Ramos (cell line): ENCODE measurements around the gene ATP2A2.

Source experiments
- in situ Hi-C: fragments of 300-500 bp; cut with MboI; formaldehyde crosslinking; loops from one replicate; pipeline ENCODE4 v1.14.3; 2022; ENCODE audit warnings: low sequenced_read_pairs; ENCODE audit not compliant: unreplicated experiment

The ATP2A2 gene

DNA sequence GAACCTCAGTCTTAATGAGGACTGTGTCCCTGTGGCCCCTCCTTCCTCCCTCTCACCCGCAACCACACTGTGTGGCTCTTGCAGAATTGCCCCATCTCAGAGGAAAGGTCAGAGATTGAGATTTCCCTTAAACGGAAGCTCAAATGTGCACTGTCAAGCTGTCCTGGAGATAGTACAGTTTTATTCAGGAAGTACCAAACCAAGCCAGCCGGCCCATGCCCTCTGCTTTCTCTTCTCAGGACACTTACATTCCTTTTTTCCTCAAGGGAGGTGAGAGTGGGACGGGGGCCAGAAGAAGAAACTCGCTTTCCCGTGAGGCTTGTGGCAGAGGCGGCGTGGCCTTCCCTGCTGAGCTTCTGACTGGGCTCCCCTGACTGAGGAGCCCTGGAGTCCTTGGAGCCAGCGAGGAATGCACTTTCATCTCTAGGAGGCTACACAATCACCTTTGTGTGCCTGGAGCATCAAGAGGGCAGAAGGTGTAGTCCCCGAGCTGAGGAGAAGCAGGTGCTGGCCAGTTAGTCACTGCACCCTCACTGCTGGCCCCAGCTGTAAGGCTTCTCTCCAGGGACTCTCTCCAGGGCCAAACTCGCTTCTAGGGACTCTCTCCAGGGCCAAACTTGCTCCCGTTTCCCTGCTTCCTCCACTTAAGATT is 24.1 kb upstream of the ATP2A2 start:
- in situ Hi-C loops, result no loop called here

DNA sequence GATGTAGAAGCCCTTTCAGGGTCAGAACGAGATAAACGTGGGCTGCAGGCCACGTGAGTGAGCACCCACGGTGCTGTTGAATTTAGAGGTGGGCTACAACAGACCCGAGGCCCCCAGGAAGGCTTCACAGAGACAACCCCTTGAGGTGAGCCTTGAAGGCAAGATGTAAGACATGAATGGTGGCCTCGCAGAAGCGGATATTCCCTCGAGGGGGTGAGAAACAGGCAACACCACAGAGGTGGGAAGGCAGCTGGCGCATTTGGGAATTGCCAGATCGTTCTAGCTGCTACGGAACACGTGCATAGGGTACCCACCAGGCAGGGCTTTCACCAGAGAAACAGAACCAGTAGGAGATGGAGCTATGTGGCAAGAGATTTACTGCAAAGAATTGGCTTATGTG is 22.6 kb upstream of the ATP2A2 start:
- in situ Hi-C loops, result no loop called here

DNA sequence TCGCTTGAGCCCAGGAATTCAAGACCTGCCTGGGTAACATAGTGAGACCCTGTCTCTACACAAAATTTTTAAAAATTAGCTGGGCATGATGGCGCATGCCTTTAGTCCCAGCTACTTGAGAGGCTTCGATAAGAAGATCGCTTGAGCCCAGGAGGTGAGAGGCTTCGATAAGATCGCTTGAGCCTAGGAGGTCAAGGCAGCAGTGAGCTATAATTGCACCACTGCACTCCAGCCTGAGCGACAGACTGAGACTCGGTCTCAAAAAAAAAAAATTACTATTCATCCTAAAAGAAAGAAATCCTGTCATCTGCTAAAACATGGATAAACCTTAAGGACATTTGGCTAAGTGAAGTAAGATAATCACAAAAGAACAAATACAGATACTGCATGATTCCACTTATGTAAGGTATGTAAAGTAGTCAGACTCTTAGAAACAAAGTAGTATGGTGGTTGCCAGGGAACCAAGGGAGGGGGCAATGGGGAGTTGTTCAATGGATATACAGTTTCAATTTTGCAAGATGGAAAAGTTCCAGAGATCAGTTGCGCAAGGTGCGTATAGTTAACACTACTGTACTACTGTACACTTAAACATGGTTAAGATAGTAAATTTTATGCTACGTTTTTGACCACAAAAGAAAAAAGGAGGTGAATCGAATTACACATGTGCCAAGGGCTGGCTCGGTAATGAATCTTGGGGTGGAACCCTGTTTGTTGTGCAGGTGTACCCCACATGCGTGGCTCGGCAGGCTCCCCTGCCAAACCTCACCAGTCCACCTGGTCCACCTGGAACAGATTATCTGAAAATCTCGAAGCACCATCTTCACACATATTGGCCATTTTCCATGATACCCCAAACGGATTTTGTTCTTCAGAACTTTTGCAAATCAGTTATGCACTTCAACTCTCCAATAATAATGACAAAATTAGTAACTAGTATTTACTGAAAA is 18.3 kb upstream of the ATP2A2 start:
- in situ Hi-C loops, result no loop called here

DNA sequence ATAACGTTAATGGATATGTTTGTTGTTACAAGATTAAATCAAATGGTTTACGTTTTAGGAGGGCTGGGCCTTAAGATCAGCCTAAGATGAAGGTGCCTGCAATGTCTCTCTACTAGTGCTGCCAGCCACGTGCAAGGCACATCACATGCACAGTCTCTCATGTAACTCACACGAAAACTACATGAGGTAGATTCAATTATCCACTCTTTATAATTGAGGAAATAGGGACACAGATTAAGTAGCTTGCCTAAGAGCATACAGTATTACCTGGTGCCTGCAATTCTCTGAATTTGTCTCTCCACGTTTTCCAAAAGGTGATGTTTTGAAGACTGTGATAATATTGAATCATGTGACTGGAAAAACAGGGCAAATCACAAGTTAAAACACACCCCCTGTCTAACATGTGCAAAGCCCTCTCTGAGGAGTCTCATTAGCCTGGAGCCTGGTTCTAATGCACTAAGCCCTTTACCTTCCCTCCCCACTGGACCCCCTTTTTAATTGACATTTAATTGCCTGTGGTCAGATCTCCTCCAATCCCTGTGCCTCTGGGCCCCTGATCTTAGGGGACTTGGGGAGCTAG is 14.6 kb upstream of the ATP2A2 start:
- in situ Hi-C loops, result no loop called here

DNA sequence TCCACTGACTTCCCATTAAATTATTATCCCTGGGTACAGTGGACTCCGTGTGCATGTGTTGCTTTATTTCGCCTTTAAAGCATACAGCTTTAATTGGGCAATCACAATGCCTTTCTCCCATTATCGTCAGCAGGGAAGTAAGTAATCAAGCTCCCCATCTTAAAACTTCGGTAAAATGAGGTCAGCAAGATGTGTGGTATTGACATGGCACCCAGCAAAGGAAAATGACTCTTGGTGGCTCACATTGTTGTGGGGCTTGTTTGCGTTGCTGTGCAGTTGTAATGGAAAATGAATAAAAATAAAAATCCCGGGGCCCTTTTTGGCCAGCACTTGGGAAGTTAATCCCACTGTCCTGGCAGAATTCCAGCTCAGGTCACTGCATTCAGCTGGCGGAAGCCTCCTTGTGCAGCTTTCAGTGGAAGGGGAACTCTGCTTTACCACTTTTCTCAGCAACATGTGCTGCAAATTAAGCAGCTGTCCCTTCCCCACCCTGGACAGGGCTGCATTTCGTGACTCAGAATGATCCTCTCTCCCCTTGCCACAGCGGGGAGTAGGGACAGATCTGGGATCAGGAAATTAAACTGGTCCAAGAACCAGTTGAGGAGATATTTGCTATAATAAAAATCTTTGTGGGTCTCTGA is 13.9 kb upstream of the ATP2A2 start:
- in situ Hi-C loops, result no loop called here

DNA sequence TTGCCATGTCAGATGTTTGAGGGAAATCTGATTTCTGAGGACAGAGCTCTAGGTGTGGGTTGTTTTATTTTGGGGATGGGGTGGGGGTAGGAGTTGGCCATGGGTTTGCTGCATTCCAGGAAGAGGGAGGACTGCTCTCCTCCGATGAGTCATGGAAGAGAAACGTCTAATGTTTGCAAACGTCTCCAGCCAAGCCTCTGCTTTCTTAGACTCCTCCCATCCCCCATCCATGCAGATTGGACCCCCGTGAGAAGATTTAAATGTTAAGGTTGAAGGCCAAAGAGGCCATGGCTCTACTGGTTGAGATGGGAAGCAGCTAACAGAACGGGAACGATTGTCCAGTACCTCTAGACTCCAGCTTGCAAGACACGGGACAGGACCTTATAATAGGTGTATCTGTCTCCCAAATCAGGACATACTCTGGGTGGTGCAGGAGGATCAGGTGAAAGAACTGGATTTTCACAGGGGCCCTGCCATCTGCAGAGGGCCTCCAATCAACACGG is 11.4 kb upstream of the ATP2A2 start:
- in situ Hi-C loops, result no loop called here

DNA sequence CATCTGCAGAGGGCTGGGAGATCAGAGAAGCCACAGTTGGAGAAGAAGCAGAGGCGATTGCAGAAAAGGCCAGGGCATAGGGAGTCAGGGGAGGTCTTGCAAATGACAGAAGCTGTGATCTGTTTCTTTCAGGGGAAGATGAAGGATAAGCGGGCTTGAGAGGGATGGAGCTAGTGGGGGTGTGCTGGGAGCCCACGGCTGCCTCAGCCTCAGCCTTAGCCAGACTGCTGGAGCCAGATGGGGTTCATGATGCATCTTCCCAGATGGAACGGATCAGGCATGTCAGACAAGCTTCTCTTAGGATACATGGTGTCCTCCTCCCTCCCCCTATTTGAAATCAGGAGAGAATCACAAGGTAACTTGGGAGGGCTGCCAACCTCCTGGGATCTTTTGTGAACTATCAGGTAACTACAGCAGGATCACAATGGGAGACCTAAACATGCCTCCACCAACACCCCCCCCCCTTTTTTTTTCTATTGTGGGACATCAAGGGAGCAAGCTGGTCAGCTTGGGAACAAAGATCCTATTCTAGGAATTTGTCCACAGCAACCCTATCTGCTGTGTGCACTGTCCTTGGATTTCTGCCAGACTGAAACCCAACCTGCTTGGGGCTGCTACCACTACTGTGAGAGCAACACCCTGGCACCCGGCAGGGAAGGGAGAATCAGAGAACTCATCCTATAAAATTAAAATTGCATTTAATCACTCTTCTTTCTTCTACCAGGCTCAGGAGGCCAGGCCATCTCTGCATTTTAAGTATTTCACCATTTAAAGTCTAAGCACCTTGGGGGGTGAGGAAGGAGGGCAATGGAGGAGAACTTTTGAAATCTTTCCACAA is 10.7 kb upstream of the ATP2A2 start:
- in situ Hi-C loops, result no loop called here

DNA sequence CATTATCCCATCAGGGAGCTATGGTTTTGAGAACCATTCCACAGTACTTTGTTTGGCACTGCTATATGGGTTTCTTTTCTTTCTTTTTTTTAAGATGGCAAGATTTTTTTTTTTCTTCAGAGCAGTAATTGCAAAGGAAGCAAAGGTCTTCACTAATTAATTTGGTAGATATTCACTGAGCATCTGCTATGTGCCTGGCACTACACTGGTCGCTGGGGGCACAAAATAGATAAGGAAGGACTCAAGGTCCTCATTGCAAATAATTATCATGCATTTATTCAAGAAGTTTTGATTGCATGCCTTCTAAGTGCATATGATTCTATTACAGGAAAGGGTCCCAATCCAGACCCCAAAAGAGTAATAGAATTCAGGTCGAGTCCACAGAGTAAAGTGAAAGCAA is 10.0 kb upstream of the ATP2A2 start:
- in situ Hi-C loops, result no loop called here

DNA sequence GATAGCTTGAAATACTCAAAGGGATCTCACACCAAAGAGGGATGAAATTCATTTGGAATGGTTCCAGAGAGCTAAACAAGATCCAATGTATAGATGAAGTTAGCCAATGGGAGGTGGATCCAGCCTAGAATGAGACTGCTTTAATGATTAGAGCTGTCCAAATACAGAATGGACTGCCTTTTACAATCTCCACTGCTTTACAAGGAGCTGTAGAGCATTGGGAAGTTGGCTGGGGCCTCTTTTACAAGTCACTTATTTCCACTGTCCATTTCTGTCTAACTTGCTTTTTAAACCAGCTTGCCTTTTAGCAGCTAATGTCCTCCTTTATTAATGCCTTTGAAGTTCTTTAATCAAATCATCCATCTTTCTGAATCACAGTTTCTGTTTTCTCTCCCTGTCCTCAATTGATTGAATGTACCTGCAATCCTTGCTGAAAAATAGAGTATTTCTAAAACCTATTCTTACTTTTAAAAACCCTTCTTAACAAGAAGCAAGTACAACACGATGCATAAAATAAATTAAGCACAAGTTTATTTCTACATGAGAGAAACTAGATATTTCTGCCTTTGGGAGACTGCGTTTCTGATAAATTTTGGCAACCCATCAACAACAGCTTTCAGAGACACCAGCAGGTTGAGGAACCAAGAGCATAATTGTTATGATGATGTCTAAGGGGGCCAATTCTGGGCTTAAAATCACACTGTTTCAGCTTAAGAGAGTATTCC is 3.4 kb upstream of the ATP2A2 start:
- in situ Hi-C loops, result no loop called here

DNA sequence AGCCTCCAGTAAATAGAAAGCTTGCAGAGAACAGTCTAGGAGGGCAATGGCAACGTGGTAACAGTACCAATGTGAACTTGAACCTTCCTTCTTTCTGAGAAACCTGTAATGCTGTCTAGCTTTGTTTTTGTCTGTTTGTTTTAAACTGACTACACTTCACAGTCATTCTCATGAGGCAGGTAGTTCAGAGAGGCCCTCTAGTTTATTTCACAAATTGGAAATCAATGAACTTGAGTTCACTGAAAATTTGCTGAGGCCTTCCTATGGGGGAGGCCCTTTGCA is 2.9 kb upstream of the ATP2A2 start:
- in situ Hi-C loops, result no loop called here

DNA sequence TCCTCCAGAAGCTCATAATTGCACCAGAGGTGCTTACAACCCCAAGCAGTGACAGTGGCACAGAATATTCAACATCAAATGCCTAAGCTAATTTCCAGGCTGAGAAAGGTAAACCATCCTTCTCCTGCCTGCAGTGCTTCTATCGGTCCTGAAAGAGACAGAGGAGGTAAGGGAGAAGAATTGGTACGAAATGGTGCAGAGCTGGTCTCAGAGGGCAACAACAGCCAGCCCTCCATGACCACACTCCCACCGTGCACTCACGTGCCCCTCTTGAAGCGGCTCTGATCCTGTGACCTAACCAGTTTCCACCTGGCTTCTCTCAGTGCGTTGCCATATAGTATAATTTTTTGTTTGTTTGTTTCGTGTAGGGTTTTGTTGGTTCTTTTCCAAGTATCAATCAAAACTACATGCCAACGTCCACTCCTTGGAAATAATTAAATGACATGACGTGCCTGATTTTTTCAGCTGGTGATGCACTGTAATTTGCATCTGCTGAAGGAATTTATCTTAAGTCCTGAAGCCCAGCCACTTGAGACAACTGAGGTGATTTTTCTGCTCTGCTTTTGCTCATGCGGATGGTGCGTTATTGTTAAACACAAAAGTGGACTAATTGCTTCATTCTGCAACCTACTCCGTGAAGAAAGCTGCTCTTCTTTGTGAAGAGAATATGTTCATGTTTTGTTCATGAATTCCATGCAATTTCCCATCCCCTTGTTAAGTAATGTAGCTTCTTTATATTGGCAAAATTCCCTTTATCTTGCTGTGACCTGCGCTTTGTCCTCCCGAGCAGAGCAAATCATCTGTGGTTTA is 1.3 kb upstream of the ATP2A2 start:
- in situ Hi-C loops, result no loop called here

DNA sequence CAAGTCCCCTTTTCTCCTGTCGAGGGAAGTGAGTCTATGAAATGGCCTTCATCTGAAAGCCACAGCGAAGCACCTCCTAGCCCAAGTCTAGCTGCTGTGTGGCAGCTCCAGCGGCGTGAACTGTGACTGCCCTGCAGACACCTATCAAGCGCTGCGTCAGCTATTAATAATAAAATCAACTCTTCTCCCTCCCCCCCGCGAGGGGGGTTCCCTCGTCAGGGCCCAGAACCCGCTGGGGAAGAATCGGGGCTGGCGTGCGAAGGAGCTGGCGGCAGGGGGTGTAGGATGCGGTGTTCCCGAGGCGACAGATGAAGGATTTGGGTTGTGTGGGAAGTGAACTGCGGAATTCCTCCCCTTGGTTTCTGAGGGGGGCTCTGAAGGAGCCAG is 662 bp upstream of the ATP2A2 start:
- in situ Hi-C loops, result no loop called here

DNA sequence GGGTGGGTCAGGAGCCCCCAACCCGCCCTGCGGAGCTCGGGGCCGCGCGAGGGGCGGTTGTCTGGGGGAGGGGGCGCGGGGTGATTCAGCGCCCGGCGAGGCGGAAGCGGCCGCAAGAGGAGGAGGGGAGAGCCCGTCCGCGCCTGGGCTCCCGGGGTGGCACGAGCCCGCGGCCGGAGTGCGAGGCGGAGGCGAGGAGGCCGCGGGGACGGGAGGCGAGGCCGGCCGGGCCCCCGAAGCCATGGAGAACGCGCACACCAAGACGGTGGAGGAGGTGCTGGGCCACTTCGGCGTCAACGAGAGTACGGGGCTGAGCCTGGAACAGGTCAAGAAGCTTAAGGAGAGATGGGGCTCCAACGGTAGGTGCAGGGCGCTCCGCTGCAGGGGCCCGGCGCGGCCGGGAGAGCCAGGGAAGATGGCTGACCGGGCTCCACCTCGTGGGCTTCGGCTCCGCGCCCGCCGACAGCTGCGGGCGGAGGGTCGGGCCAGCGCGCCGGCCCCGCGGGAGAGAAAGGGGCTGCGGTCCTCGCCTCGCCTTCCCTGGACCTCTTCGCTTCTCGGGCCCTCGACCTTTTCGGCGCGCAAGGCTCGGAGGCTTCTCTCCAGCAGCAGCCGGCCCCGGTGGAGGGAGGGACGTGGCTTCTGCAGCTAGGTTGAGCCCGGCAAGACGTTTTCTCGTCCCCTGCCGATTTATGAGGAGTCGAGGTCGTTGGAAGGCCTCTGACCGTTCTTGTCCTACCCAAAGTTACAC is 677 bp downstream of the ATP2A2 start:
- in situ Hi-C loops, result no loop called here

DNA sequence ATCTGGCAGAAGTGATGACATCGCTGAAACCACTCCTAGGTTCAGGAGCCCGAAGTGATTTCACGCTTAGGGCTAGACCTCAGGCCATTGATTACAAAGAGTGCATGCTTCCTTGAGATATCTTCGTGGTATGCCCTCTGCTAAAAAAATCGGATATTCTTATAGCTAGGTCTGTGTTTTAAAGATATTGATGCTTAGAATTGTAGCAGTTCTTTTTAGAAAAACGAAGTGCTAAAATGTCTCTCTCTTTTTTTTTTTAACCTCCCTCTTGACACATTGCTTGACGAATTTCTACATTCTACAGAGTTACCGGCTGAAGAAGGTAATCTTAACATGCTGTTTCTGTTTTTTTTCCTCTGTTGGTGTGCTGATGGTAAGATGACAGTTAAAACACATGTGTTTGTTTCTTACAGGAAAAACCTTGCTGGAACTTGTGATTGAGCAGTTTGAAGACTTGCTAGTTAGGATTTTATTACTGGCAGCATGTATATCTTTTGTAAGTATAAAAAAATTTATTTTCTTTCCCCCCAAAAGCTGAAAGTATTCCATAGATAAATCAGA is 1.3 kb downstream of the ATP2A2 start:
- in situ Hi-C loops, result no loop called here

DNA sequence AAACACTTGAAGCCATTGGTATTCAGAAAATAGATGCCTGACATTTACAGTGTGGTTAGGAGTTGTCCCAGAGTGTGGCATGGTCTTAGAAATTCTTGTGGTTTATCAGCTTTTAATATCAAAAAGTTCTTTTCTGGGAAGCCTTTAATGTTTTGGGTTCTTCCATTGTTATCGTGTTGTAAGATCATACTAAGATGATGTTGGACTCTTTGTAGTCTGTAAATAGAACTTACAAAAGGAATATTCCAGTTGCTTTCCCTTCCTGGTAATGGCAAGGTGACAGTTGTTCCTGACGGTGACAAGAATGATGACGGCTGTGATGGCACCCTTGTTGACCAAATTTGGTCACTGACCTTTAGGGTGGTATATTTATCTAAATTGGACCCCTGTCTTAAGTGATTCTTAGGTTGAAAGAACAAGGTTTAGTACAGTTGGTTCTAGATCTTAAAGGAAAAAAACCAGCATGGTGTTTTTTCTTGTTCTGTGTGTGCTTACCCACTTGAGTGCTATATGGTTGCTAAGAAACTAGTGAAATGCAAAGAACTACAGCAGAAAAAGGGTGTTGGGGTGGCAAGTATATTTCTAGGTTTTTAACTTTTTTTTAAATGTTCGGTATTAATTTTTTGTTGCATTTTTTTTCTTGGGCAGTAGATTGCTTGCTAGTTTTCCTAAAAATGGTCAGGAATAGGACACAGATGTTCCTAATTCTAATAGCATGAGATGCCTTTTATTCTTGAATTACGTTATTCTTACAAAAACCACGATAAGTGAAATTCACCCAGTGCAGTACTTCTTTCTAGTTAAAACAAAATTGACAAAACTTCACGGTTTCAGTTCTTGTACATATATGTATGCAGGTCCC is 2.1 kb downstream of the ATP2A2 start:
- in situ Hi-C loops, result no loop called here

DNA sequence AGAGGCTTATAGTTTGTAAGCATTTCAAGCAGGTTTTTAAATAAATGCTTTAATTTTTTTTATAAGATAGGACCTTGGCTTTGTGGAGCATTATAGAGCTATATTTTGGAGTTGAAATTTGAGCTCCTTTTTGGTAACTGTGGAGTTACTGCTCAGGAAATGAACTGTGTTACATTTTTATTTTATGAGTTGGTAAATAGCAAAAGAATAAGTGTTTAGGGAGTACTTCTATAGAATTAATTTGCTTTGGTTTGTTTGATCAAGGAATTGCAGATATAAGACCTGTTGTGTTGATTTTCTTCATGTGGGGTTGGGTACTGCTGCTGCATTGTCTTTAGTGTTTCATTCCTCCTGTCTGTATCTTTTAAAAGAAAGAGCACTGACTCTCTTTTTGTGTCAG is 3.5 kb downstream of the ATP2A2 start:
- in situ Hi-C loops, result no loop called here

DNA sequence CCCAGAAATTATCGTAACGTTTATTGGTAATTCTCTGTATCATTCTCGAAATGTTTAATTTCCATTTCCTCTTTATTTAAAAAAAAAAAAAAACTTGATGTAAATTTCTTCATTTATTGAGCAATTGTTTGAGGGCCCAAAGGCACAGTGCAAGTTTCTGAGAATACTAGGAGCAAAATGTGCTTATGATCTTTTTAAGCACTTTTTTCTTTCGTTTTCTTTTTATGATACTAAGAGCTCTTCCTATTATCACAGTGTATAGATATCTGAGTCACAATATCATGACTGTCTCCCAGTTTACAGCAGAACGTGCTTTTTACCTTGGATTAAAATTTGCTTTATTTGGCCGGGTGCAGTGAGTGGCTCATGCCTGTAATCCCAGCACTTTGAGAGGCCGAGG is 5.6 kb downstream of the ATP2A2 start:
- in situ Hi-C loops, result no loop called here
